ENCODE measurements around the gene HNF1B. TPM values are rescaled to one million over a fixed set of nuclear protein-coding genes. Genes with fewer than 3 reads are reported as not detected.
"Not testable (repeated sequence)": the region's sequence is repeated elsewhere in the genome, so short reads cannot be mapped to it uniquely, and the experiment has no call there.

The HNF1B gene
- total RNA-seq, 1 donor from 2014 or later = not detected

DNA sequence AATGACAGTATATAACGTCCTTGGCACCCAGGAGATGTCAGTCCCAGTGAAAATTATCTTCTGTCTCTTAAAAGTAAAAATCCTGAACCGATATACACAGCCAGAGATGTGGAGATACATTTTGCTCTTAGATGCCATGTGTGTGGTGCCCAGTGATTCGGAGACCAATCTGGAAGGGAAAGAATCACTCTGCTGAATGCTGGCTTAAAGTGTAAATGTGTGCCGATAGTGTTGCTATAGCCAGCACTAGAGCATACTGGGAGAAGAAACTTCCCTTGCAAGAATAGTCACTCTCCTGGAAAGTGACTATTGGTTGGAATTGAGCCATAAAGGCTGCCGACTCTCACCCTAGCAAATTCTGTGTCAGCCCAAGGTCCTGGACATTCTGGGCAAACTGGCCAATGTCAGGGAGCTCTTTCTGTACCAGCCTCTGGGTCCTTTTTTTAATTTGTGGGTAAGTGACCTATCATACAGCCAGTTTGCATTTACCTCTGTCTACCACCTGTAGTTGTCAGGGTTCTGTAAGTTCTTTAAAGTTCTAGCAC, 44.2 kb upstream of the HNF1B start:
- H3K9me3 Mint-ChIP-seq = no peaks in the 10 kb centered on the region
- no peak overlapping the region for H3K4me3 Mint-ChIP-seq
- peaks cover 4% of the 10 kb centered on the region for H3K4me1 Mint-ChIP-seq
- peaks cover 17% of the 10 kb centered on the region for H3K27me3 Mint-ChIP-seq (ENCODE audit: low read depth)
- H3K36me3 Mint-ChIP-seq (ENCODE audit: low read depth) = no peaks in the 10 kb centered on the region
- DNase-seq (ENCODE audit: low read depth, low spot score) = no peak
- TF ChIP-seq, protein P1, sequence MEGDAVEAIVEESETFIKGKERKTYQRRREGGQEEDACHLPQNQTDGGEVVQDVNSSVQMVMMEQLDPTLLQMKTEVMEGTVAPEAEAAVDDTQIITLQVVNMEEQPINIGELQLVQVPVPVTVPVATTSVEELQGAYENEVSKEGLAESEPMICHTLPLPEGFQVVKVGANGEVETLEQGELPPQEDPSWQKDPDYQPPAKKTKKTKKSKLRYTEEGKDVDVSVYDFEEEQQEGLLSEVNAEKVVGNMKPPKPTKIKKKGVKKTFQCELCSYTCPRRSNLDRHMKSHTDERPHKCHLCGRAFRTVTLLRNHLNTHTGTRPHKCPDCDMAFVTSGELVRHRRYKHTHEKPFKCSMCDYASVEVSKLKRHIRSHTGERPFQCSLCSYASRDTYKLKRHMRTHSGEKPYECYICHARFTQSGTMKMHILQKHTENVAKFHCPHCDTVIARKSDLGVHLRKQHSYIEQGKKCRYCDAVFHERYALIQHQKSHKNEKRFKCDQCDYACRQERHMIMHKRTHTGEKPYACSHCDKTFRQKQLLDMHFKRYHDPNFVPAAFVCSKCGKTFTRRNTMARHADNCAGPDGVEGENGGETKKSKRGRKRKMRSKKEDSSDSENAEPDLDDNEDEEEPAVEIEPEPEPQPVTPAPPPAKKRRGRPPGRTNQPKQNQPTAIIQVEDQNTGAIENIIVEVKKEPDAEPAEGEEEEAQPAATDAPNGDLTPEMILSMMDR (conservative IDR thresholded peaks at IDR 0.05) = no peak
- H3K27ac Mint-ChIP-seq (ENCODE audit: unreplicated experiment) = no peak overlapping the region

DNA sequence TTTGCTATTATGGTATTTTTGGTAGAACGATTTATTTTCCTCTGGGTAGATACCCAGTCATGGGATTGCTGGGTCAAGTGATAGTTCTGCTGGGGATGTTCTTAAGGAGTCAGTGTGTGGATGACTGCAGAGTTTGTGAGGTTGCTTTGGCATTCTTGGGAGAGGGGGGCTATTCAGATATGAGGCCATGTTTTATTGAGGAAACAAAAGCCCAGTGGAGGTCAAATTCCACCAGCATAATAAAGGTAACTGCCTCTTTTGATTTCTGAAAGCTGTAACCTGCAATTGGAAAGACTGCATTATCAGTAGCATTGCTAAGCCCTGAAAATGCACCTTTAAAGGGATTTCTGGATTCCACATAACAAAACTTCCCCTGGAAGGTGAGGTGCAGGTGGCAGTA, 43.7 kb upstream of the HNF1B start:
- Mint-ChIP-seq H3K27me3 (ENCODE audit: low read depth) (peaks cover 23% of the 10 kb centered on the region), H3K4me3 (no peak overlapping the region), H3K36me3 (ENCODE audit: low read depth) (no peaks in the 10 kb centered on the region), H3K4me1 (peaks cover 4% of the 10 kb centered on the region), H3K27ac (ENCODE audit: unreplicated experiment) (no peak overlapping the region), H3K9me3 (no peaks in the 10 kb centered on the region)
- TF ChIP-seq, protein P1 (conservative IDR thresholded peaks at IDR 0.05) = no peak
- no peak for DNase-seq (ENCODE audit: low read depth, low spot score)

DNA sequence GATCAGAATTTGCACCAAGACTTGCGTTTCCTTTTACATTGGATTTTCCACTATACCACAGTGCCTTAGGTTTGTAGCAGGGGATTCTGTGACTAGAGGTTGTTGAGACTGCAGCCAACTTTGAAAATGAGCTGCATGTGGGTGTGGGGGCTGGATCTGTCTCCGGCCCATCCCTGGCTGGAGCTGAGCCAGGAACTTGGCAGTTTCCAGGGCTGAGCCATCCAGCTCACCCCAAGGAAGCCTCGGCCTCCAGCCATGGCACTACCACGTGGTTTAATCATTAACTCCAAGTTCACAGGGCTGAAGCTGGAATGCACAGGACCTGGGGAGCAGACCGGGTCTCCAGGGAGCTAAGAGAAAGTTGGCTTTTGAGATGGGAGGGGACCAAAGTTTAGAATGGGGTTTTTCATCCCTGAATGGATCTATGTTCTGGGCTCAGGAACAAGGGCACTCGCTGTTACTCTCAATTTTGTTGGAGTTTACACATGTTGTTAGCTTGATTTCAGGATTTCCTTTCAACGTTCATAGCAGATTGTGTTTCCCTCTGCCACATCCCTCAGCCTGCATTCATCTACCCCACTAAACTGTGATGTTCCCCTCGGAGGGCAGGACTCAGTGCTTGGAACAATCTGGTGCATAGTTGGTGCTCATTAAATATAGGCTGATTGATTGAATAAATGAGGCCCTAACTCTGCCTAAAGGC, 42.3 kb upstream of the HNF1B start:
- TF ChIP-seq, protein P1 (conservative IDR thresholded peaks at IDR 0.05) = no peak
- Mint-ChIP-seq H3K4me1 (no peaks in the 10 kb centered on the region), H3K27me3 (ENCODE audit: low read depth) (peaks cover 32% of the 10 kb centered on the region), H3K4me3 (no peak overlapping the region), H3K9me3 (no peaks in the 10 kb centered on the region), H3K36me3 (ENCODE audit: low read depth) (no peaks in the 10 kb centered on the region), H3K27ac (ENCODE audit: unreplicated experiment) (no peak overlapping the region)
- no peak for DNase-seq (ENCODE audit: low read depth, low spot score)

DNA sequence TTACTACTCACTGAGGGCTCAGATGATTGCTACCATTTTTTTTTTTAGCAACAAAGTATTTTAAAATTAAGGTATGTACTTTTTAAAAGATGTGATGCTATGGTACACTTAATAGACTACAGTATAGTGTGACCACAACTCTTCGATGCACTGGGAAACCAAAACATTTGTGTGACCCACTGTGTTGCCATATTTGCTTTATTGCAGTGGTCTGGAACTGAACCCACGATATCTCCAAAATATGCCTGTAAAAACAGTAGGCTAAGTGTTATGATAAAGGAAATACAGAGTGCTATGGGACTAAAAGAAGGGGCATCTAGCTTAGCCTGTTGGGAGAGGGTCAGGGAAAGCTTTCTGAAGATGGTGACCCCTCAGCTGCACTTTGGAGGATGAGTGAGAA, 41.6 kb upstream of the HNF1B start:
- Mint-ChIP-seq H3K27ac (ENCODE audit: unreplicated experiment) (no peak overlapping the region), H3K4me3 (no peak overlapping the region), H3K9me3 (no peaks in the 10 kb centered on the region), H3K27me3 (ENCODE audit: low read depth) (peaks cover 32% of the 10 kb centered on the region), H3K36me3 (ENCODE audit: low read depth) (no peaks in the 10 kb centered on the region), H3K4me1 (no peaks in the 10 kb centered on the region)
- TF ChIP-seq, protein P1 (conservative IDR thresholded peaks at IDR 0.05) = no peak
- DNase-seq (ENCODE audit: low read depth, low spot score) = no peak

DNA sequence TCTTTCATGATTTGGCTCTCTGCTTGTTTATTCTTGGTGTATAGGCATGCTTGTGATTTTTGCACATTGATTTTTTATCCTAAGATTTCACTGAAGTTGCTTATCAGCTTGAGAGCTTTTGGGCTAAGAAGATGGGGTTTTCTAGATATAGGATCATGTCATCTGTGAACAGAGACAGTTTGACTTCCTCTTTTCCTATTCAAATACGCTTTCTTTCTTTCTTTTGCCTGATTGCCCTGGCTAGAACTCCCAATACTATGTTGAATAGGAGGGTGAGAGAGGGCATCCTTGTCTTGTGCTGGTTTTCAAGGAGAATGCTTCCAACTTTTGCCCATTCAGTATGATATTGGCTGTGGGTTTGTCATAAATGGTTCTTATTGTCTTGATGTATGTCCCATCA, 37.6 kb upstream of the HNF1B start:
- H3K27me3 Mint-ChIP-seq (ENCODE audit: low read depth) = peaks cover 17% of the 10 kb centered on the region
- not testable (repeated sequence) for DNase-seq (ENCODE audit: low read depth, low spot score); H3K9me3 Mint-ChIP-seq; H3K27ac Mint-ChIP-seq (ENCODE audit: unreplicated experiment); H3K36me3 Mint-ChIP-seq (ENCODE audit: low read depth); H3K4me1 Mint-ChIP-seq; H3K4me3 Mint-ChIP-seq

DNA sequence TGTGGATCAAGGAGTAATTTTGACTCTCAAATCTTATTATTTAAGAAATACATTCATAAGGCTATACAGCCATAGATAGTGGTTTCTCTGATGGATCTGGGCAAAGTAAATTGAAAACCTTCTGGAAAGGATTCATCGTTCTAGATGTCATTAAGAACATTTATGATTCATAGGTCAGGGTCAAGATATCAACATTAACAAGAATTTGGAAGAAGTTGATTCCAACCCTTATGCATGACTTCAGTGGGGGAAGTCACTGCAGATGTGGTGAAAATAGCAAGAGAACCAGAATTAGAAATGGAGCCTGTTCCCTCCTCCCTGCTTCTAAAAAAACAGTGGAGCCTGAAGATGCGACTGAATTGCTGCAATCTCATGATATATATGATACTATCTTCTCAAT, 36.6 kb upstream of the HNF1B start:
- H3K4me3 Mint-ChIP-seq = no peak overlapping the region
- H3K9me3 Mint-ChIP-seq = no peaks in the 10 kb centered on the region
- TF ChIP-seq, protein P1 (conservative IDR thresholded peaks at IDR 0.05) = no peak
- no peaks in the 10 kb centered on the region for H3K36me3 Mint-ChIP-seq (ENCODE audit: low read depth)
- H3K27me3 Mint-ChIP-seq (ENCODE audit: low read depth) = peaks cover 17% of the 10 kb centered on the region
- H3K27ac Mint-ChIP-seq (ENCODE audit: unreplicated experiment) = no peak overlapping the region
- DNase-seq (ENCODE audit: low read depth, low spot score) = no peak
- H3K4me1 Mint-ChIP-seq = no peaks in the 10 kb centered on the region
